Measurements from ENCODE around the gene DHX32. TPM values are rescaled to one million over a fixed set of nuclear protein-coding genes. Genes with fewer than 3 reads are reported as not detected.
"Not testable (repeated sequence)": the region's sequence is repeated elsewhere in the genome, so short reads cannot be mapped to it uniquely, and the experiment has no call there.

Gene DHX32
- polyA plus RNA-seq, 3 donors: 9.6 to 13.6 (median 12.0) TPM

DNA sequence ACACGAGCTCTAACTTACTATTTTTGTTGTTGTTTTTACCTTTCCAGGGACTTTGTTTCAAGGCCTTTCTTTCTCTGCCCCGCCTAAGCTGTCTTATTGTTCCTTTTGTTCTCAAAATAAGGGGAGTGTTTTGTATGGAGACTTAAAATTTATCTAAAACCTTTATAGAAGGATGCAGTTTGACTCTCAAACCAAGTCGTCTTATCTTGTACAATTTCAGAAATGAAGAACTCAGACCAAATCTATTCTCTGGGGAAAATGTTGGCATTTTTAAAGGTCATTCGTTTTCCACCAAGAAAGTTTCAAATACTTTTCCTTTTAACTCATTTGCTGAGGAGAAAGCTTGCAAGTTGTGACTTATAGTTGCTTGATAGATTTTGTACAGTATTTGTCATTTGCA is 16.2 kb upstream of the DHX32 start:
- 18 to 35% (median 29%) methylated on average over 4 of the region's 4 CpGs for WGBS, 3 donors
- H3K27ac ChIP-seq (ENCODE audit: low read depth, low read length): not testable (repeated sequence)

DNA sequence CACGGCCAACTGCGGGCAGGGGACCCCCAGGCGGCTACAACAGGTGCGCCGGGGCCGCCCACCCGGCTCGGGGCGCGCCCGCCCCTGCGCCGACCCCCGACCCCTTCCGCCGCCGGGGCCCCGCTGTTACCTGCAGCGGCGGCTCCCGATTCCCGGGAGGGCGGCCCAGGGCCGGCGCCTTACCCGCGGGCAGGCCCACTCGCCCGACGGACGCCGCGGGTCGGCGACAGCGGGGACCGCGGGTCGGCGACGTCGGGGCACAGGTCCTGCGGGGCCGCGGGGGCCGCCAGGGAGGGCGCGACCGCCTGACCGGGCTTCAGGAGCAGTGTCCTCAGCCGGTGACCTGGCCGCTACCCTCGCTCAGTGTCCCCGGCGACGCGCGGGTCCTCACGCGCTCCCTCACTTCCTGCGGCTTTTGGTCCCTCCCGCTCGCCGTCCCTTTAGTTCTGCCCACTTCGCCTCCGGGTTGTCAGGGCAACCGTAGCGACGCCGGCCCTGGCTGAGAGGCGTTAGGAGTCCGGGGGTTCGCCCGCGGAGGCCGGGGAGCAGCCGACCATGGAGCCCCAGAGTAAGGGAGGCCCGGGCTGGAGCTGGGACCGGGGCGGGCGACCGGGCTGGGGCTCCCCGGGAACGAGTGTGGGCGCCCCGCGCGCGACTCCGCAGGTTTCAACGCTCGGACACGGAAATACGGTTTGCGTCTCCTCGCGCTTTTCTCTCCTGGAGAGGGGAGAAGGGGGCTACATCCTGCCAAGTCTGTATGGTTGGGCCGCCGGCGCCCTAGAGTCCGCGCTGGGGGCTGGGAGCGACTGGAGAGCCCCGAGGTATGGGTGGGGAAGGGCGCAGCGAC is 15.2 kb upstream of the DHX32 start, which contains the start of gene FANK1:
Gene FANK1 (plus strand): TSS at position 477 of the 847 bp plus-strand sequence. CDS start 79 bp downstream, at position 556.
- WGBS, 3 donors: 24 to 29% (median 28%) methylated on average over 97 to 106 of the region's 106 CpGs
- not testable (repeated sequence) for H3K27ac ChIP-seq (ENCODE audit: low read depth, low read length)

DNA sequence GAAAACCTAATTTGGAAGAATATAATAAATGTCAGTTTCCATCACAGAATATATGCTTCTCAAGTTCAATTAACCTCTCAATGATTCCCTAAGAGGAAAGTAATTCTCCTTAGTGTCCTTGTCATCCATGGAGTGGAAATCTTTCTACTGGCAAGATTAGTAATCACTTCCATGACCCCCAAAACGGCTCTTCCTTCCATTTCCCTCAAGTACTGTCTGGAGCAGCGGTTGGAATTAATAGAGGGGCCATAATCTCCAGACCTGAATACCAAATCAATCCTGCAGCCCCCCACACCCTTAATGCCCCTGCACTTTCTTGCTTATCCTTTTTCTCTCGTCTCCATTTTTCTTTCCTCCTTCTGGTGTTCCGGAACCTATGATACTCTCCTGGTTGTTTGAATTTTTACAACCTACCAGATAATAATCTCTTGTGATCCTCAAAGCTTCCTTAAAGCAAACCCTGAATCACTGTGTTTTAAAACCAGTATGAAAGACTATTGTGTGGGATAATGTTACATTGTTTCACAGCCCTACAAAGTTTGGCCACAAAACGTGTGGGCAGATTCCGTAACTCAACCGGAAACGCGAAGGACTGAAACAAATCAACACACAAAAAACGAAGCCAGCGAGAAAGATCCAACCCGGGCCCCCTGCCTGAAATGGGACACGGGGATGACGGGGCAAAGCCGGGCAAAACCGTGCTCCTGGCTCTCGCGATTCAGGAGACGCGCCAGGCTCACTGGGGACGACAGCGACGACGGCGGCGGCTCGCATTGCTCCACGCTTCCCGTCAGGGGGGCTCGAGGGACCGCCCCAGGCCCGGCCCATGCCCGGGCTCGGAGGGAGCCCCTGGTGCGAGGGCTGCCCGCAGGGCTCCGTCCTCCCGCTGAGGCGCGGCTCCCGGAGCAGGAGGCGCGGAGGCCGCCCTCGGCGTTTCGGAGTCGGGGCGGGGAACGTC is 14.3 kb upstream of the DHX32 start:
- 23 to 30% (median 27%) methylated on average over 50 of the region's 50 CpGs for WGBS, 3 donors

DNA sequence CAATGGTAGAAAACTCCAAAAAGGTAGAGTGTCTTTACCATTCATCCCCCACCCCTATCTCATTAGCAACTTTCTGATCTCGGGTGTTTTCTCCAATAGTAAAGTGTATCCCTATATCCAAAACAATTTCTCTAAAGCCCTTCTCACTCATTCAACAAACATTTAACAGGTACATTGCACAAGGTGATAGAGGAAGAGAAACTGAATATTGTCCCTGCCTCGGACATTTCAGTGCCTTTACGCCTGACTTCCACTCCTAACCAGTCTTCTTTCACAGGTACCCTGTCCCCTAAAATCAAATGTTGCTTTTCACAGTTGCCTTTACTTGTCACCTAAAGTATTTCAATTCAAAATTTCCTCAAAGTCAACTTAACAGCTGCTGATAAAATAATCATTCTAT is 13.1 kb upstream of the DHX32 start:
- H3K27ac ChIP-seq (ENCODE audit: low read depth, low read length): not testable (repeated sequence)
- WGBS, 3 donors: 21 to 85% (median 82%) methylated on average over 3 of the region's 3 CpGs

More for the DNA sequence above, 14.3 kb upstream of the DHX32 start:
- not testable (repeated sequence) for H3K27ac ChIP-seq (ENCODE audit: low read depth, low read length)

DNA sequence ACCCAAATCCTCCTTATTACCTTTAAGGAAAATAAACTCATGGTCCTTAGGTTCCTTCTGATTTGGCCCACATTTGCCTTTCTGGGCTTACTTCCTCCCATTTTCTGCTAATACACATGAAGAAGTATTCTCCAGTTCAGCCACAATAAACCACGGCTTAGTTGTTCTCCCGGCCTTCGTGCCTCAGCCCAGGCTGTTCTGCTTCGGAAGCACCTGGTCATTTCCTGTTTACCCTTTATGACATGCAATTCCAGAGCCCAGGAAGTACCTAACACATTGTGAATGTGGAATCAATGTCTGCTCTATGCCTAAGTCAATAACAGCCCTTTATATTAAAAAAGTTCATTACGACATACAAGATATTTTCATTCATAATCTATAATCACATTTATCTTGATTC is 11.3 kb upstream of the DHX32 start:
- 35 to 61% (median 59%) methylated on average over 5 of the region's 5 CpGs for WGBS, 3 donors
- not testable (repeated sequence) for H3K27ac ChIP-seq (ENCODE audit: low read depth, low read length)

DNA sequence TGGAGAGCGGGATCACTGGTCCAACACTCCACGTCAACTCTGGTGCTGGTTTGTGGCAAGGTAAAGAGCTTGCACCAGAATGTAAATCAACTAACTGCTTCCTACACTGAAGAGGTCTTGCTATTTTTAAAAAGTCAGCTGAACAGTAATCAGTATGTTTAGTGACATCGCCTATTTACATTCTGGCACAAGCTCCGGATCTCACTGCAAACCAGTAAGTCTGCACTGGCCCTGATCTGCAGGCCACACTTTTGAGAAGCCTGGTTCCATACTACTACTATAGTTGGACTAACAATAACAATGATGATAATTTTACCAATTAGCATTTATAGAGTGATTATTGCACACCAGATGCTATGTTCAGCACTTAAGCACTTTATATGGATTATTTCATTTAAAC is 8.3 kb upstream of the DHX32 start:
- 53 to 91% (median 88%) methylated on average over 4 of the region's 4 CpGs for WGBS, 3 donors
- H3K27ac ChIP-seq (ENCODE audit: low read depth, low read length): not testable (repeated sequence)

DNA sequence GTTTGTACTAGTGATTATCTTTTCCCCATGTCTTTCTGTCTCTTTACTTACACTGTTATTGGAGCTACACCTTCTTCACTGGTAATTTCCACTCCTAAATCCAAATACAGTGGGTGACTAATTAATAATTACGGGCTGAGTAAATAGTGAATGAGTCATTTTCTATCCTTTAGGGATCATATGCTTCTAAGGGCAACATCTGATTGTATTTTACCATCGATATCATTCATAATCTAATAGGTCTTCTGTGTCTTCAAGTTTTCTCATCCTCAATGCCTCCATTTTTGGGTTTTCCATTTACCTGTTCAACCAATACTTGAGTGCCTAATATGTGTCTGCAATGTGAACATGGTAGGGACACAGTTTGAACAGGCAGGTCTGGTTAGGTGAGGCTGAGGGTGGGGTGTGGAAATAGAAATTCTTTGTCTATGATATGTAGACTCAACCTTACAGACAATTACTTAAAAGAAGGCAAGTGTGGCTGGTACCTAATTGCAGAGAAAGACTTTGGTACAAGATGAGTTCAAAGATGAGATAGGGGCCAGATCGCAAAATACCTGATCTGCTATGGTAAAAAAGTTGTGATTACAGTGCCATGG is 5.9 kb upstream of the DHX32 start:
- WGBS, 3 donors: 78 to 91% (median 86%) methylated on average over 3 of the region's 3 CpGs
- no peak overlapping the region for H3K27ac ChIP-seq (ENCODE audit: low read depth, low read length)

DNA sequence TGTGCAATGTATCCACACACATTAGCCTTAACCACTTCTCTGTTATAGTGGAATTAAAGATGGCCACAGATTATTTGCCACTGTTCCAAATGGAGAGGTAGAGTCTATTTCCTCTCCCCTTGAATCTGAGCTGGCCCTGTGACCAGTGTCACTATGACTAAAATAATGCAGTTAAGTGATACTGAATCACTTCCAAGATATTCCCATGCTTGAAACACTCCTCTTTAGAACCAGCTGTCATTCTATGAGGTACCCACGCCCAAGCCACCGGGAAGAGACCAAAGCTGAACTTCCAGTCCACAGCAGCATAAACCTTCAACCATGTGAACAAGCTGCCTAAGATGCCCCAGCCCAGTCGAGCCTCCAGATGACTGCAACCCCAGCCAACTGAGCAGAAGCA is 2.1 kb upstream of the DHX32 start:
- 89 to 90% (median 90%) methylated on average over 3 of the region's 3 CpGs for WGBS, 3 donors
- H3K27ac ChIP-seq (ENCODE audit: low read depth, low read length): no peak overlapping the region

DNA sequence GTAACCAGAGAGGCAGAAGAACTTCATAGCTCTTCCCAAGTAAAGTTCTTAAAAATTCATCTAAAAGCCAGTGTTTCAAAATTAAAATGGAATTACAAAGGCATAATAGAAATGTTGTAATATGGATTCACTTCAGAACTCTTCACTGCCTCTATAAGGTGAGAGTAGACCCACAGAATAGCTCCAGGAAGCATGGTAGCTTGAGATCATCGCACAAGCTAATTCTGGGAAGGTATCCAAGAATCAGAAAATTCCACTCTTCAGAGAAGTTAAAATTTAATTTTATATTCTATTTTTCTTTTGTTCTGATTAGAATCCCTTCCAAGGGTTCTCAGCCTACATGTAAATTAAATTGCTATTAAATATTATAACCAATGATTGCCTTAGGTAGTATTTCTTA is 1.5 kb upstream of the DHX32 start:
- 33 to 78% (median 75%) methylated on average over 1 of the region's 1 CpG for WGBS, 3 donors
- no peak overlapping the region for H3K27ac ChIP-seq (ENCODE audit: low read depth, low read length)

DNA sequence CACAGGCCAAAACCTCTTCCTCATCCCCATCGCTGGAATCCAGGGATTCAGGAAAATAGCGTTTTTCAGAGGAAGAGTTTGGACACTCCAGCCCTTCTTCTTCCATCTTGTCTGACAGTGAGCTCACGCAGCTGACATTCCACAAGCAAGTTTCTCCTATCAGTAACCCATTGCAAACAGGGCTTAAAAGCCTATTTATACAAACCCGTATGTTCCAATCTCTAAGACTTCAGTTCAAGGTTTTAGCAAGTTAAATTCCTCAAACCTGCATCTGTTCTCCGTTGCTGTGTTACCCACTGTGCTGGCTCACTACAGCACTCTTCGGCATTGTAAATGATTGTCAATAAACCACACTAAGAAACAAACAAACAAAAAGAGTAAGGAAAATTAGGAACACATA is 373 bp downstream of the DHX32 start:
- 31 to 76% (median 73%) methylated on average over 6 of the region's 6 CpGs for WGBS, 3 donors
- H3K27ac ChIP-seq (ENCODE audit: low read depth, low read length): no peak overlapping the region

DNA sequence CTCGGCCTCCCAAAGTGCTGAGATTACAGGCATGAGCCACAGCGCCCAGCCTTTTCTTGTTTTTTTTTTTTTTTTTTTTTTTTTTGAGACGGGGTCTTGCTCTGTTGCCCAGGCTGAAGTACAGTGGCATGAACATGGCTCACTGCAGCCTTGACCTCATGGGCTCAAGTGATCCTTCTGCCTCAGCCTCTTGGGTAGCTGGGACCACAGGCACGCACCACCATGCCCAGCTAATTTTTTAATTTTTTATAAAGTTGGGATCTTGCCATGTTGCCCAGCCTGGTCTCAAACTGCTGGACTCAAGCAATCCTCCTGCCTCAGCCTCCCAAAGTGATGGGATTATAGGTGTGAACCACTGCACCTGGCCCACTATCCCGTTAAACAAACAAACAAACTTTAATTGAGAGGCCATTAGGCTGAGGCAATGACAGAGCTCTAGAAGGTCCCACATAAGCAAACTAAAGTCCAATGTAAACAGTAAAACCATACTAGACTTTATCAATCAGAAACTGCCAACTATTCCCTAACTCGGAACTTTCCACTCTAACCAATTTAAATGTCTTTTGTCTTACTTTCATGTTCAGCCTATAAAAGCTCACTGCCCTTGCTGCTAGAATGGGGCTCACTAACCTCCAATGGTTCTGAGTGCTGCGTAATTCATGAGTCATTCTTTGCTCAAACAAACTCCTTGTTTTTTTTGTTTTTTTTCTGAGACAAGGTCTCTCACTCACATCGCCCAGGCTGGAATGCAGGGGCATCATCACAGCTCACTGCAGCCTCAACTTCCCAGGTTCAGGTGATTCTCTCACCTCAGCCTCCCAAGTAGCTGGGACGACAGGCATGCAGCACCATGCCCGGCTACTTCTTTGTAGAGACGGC is 1.9 kb downstream of the DHX32 start:
- WGBS, 3 donors: 71 to 88% (median 85%) methylated on average over 10 to 11 of the region's 11 CpGs
- no peak overlapping the region for H3K27ac ChIP-seq (ENCODE audit: low read depth, low read length)

DNA sequence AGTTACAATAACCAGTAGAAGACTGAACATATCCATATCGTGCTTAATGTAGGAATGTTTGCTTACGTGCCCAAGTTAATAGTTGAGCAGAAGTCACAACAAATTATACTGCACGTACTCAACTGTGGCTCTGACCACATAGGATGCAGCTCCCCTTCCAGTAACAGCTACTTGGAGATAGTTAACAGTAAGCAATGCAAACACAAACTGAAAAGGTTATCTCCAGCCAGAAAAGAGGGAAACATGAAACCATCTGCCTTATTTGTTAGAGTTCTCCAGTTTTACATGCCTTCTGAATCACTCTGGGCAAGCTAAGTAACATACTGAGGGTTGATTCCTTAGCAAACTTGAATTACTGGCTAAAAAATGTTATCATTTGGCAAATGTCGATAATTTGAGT is 9.8 kb downstream of the DHX32 start:
- 64 to 88% (median 77%) methylated on average over 4 of the region's 4 CpGs for WGBS, 3 donors

DNA sequence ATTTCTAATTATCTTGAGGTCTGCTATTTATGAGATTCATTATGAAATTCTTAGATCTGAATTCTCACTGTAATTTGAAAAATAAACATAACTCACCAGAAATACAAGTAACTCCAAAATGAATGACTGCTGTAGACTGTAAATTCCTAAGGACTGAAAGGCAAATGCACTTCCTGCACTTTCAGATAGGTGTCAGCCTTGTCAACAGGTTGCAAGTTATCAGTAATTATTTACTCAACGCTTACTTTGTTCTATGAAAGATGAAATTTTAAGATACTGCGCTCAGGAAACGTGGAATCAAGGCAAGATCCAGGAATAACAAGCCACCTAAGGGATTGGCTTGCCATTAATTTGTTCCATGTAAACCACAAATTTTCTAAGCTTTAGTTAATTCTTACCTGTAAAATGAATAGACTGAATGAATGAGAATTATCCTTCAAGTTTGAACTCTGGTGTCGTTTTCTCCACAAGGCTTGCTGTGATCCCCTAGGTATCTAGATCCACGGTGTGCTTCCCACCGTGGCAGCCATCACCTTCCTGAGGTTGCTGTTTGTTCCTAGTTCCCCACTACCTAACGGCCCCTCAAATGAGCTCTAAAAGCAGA is 12.6 kb downstream of the DHX32 start:
- H3K27ac ChIP-seq (ENCODE audit: low read depth, low read length): no peak overlapping the region
- WGBS, 3 donors: 44 to 64% (median 63%) methylated on average over 7 of the region's 7 CpGs

More for the DNA sequence above, 9.8 kb downstream of the DHX32 start:
- H3K27ac ChIP-seq (ENCODE audit: low read depth, low read length): no peak overlapping the region

DNA sequence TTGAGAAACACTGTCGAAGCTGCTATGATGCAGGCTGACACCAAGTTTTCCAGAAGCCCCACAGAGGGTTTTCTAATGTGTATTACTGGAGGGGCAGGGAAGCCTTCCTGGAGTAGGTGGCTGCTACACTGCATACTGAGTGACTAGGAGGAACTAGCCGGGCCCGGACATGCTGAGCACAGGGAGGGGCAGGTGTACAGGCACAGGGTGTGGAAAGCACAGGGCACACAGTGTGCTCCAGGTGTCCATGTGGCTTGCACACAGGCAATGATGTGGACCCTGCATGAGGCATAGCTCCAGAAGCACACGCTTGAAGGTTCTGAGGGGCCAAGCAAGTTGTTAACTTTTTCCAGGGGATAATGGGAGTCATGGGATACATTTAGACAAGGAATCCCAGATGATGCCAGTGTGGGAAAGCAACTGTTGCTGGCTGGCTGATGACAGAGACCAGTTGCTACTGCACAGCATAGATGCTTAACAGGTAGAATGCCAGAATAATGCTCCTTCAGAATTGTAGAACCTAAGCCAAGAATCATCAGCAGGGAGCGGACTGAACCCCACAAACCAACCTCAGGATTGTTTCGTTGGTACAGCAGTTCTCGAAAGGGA is 14.6 kb downstream of the DHX32 start:
- H3K27ac ChIP-seq (ENCODE audit: low read depth, low read length): no peak overlapping the region
- WGBS, 3 donors: 95 to 96% (median 96%) methylated on average over 7 of the region's 7 CpGs

DNA sequence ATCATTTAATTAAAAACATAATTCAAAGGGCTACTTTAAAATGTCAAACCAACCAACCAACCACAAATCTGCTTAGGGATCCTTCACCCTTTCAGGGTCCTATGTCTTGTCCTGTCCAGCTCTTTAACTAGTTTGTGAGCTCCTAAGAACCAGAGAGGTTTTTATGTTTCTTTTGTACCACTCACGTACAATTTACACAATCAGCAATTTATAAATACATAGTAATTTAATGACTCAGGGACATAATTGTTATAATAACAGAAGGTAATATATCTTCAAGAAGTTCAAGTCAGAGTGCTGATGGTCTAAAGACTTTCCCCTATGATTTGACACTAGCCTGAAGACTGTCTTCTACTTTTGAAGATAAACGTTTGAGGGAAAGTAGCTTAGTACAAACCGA is 16.0 kb downstream of the DHX32 start:
- WGBS, 3 donors: 78 to 89% (median 84%) methylated on average over 3 of the region's 3 CpGs
- no peak overlapping the region for H3K27ac ChIP-seq (ENCODE audit: low read depth, low read length)

DNA sequence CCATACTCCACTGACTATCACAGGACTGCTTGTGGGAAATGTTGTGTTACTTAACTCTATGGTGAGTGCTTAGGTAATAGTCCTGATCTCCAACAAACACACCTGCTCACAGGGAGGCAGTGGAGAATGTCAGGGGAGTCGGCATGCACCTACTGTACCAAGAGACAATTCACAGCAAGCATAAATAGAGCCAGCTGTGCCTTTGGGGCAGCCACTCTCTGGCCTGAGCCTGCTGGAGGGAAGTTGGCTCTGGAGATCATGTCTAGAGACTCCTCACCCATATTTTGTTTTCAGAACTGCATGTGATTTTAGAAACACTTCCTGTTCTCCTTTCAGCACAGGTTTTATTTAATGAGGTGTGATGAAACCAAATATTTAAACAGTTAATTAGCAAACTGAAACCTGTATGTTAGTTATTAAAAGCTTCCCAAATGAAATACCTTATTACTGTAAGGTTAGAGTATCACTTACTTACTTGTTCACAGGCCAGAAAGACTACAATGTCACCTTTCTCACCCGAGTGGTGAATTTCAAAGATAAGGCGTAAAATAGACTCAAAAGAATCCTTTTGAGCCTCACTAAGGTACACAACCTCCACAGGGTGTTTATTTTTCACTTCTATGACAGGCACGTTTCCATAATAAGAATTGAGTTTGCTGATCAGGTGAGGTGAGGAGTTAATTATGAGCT is 21.8 kb downstream of the DHX32 start:
- WGBS, 3 donors: 55 to 93% (median 88%) methylated on average over 4 of the region's 4 CpGs
- H3K27ac ChIP-seq (ENCODE audit: low read depth, low read length): no peak overlapping the region

Data from adipose tissue (tissue), 3 donors.